Thyroid gland (tissue), 4 donors: Measurements from ENCODE around the gene AMOT. TPM values are rescaled to one million over a fixed set of nuclear protein-coding genes. Genes with fewer than 3 reads are reported as not detected.

Experiments used
- DNase-seq, 2 donors: peaks; one replicate each; pipeline ENCODE4 v3.0.0-alpha.2; 2019
- H3K27ac ChIP-seq, 3 donors: fragments of 200-600 bp; sonication (generic); 1 replicate in 2 of 3; 2 replicates in 1 of 3; pipeline ENCODE4 v1.5.1; 2016 to 2019; ENCODE audit warnings: mild to moderate bottlenecking in 1 of 3, moderate library complexity in 1 of 3
- H3K27me3 ChIP-seq: fragments of 200-600 bp; sonication (generic); one replicate; pipeline ENCODE4 v1.5.1; 2019
- H3K36me3 ChIP-seq, 2 donors: fragments of 200-600 bp; sonication (generic); one replicate each; pipeline ENCODE4 v1.5.1; 2016 to 2019
- H3K4me1 ChIP-seq, 2 donors: fragments of 200-600 bp; sonication (generic); one replicate each; pipeline ENCODE4 v1.5.1; 2017 to 2019
- H3K4me3 ChIP-seq, 3 donors: fragments of 200-600 bp; sonication (generic); replicated peaks in 1 of 3; 1 replicate in 2 of 3; 2 replicates in 1 of 3; pipeline ENCODE4 v1.5.1; 2016; ENCODE audit warnings: mild to moderate bottlenecking in 1 of 3
- H3K9me3 ChIP-seq: fragments of 200-600 bp; sonication (generic); one replicate; pipeline ENCODE4 v1.5.1; 2017
- POLR2A ChIP-seq, 2 donors: fragments of 450-650 bp; IDR thresholded peaks; one replicate each; pipeline ENCODE4 v1.6.1; 2017; ENCODE audit warnings: antibody characterized with exemption in 2 of 2, mild to moderate bottlenecking in 2 of 2, moderate library complexity in 1 of 2
- WGBS, 2 donors: methylation state at CpG; one replicate each; pipeline ENCODE4 v1.1.5; 2017; 5-methylcytosine and 5-hydroxymethylcytosine counted together
- intact Hi-C: fragments of 100-400 bp; cut with DNase I; formaldehyde crosslinking; loops from one replicate; pipeline ENCODE4 v1.15.1; 2023
- total RNA-seq, 4 donors: library from RNA; depleted of rRNA; stranded (reverse); fragments of >200 nt; gene quantifications; one replicate each; pipeline ENCODE4 v1.2.3, GENCODE V29; 2016
- TF ChIP-seq, protein P1 (sequence below), 6 experiments: fragments of 200-600 bp in 3 of 6; fragments of 450-650 bp in 3 of 6; sonication (generic) in 3 of 6; IDR thresholded peaks; one replicate each; pipeline ENCODE4 v1.5.1; 2016 to 2019; ENCODE audit warnings: antibody characterized with exemption in 6 of 6, mild to moderate bottlenecking in 2 of 6, inconsistent platforms in 1 of 6, moderate library complexity in 1 of 6

AMOT gene
- total RNA-seq, 4 donors from 2014 or later: 8.0 to 20.7 (median 14.1) TPM

DNA sequence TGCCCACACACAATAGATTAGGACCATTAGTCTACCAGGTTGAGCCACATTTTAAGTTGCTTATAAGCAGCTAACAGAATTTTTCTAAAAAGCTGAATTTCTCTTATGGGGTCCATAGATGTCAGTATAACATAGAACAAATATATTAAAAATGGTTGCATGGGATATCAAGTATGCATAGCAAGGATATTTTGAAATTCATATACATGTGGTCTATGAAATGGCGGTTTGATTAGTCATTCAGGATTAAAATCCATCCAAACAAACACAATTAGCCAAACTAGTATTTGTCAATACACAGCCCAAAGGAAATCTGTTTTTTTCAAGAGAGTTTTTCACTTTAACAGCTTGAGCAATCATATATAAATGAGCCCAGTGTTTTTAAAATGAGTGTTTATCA lies 33.5 kb upstream of the AMOT start:
- Histone ChIP-seq H3K27ac (no peak overlapping the region), H3K27me3 (no peaks in the 10 kb centered on the region), H3K4me1 (no peaks in the 10 kb centered on the region), H3K36me3 (no peaks in the 10 kb centered on the region), H3K4me3 (no peak overlapping the region), H3K9me3 (no peaks in the 10 kb centered on the region)
- TF ChIP-seq POLR2A (IDR thresholded peaks at IDR 0.05): no peak
- TF ChIP-seq, protein P1, sequence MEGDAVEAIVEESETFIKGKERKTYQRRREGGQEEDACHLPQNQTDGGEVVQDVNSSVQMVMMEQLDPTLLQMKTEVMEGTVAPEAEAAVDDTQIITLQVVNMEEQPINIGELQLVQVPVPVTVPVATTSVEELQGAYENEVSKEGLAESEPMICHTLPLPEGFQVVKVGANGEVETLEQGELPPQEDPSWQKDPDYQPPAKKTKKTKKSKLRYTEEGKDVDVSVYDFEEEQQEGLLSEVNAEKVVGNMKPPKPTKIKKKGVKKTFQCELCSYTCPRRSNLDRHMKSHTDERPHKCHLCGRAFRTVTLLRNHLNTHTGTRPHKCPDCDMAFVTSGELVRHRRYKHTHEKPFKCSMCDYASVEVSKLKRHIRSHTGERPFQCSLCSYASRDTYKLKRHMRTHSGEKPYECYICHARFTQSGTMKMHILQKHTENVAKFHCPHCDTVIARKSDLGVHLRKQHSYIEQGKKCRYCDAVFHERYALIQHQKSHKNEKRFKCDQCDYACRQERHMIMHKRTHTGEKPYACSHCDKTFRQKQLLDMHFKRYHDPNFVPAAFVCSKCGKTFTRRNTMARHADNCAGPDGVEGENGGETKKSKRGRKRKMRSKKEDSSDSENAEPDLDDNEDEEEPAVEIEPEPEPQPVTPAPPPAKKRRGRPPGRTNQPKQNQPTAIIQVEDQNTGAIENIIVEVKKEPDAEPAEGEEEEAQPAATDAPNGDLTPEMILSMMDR (IDR thresholded peaks at IDR 0.05): peak in 1 of 6 experiments; percentile 9
- intact Hi-C loops: no loop called here
- WGBS, 2 donors: 75 to 81% methylated on average over 1 of the region's 1 CpG
- DNase-seq: no peak

DNA sequence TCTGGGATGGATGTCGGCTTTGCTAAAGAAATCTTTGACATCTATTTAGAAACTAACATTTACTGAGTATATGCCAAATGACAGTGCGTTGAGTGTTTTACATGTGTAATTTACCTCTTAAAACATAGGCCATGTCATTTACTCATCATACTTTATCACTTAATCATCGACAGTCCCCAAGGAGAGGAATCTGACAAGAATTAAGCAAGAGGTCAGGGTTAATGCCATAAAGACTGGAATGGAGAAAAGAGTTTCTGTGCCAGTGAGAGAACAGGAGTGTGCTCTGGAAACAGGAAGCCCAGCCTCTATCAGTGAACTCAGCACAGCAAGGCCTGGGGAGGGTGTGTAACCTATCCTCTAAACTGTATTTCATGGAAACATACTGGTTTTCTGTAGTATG lies 28.0 kb upstream of the AMOT start:
- Histone ChIP-seq H3K9me3 (no peaks in the 10 kb centered on the region), H3K27ac (no peak overlapping the region), H3K4me1 (no peaks in the 10 kb centered on the region), H3K27me3 (no peaks in the 10 kb centered on the region), H3K4me3 (no peak overlapping the region), H3K36me3 (no peaks in the 10 kb centered on the region)
- WGBS, 2 donors: 91 to 96% methylated on average over 3 of the region's 3 CpGs
- intact Hi-C loops: no loop called here
- DNase-seq: no peak
- TF ChIP-seq, protein P1 (IDR thresholded peaks at IDR 0.05): no peak
- TF ChIP-seq POLR2A (IDR thresholded peaks at IDR 0.05): no peak

DNA sequence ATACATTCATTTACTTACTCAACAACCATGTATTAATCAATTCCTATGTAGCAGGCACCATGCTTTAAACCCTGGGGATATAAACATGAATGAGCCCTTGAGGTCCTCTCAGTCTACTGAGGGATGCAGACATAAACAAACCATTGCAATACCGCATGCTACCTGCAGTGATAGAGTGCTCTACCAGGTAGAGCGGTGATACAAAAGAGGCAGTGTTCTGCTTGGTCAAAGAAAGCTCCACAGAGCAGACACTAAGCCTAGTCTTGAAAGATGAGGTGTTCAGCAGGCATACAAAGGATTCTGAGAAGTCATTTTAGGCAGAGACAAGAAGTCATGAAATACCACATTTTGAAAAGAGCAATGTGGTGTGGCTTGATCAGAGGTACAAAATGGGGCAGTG lies 26.9 kb upstream of the AMOT start:
- Histone ChIP-seq H3K36me3 (no peaks in the 10 kb centered on the region), H3K4me3 (no peak overlapping the region), H3K9me3 (no peaks in the 10 kb centered on the region), H3K27ac (no peak overlapping the region), H3K4me1 (no peaks in the 10 kb centered on the region), H3K27me3 (no peaks in the 10 kb centered on the region)
- DNase-seq: no peak
- WGBS, 2 donors: 77 to 83% methylated on average over 2 of the region's 2 CpGs
- no peak for TF ChIP-seq POLR2A (IDR thresholded peaks at IDR 0.05)
- TF ChIP-seq, protein P1 (IDR thresholded peaks at IDR 0.05): no peak
- intact Hi-C loops: no loop called here

DNA sequence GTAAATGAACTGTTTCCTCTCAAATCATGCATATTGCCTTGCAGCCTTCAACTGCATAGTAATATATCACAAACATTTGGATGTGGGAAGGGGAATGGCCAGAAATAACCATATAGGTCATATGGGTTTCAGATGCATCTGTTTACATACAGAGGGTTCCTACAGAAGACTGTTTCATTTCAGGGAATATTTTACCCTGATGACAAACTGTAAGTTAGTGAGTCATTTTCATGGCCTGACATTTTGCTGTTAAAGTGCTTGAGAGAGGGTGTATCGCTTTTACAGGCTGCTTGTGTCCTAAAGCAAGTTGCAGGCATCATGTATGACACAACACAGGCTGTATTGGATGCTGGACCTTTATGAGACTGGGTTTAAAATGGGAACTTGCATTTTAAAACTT lies 25.5 kb upstream of the AMOT start:
- no peak for DNase-seq
- Histone ChIP-seq H3K4me3 (no peak overlapping the region), H3K9me3 (no peaks in the 10 kb centered on the region), H3K27ac (no peak overlapping the region), H3K4me1 (no peaks in the 10 kb centered on the region), H3K36me3 (no peaks in the 10 kb centered on the region), H3K27me3 (no peaks in the 10 kb centered on the region)
- intact Hi-C loops: no loop called here
- TF ChIP-seq POLR2A (IDR thresholded peaks at IDR 0.05): no peak
- TF ChIP-seq, protein P1 (IDR thresholded peaks at IDR 0.05): no peak
- 81 to 88% methylated on average over 1 of the region's 1 CpG for WGBS, 2 donors

DNA sequence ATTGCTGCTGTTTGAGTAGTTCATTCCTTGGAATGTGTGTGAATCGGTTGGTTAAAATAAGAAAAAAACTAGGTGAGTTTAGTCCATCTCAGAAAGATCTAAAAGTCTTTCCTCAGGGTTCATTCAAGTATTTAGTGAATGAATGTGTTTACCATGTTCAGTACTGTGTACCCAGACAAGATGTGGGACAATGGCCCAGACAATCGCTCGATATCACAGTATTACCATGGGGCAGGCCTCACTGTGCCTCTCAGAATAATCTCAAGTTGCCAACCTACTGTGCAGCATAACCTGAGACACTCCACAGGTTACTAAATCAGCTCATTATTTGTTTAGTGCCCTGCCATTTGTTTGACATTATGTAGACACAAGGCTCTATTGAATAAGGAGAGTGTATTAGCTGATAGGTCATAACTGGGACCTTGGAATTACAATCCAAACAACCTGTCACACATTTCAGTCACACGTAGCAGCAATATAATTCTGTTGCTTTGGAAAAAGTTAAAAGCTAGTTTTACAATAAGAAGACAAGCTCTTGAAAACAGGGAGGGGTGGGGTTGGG lies 24.9 kb upstream of the AMOT start:
- no peaks in the 10 kb centered on the region for H3K9me3 ChIP-seq
- TF ChIP-seq POLR2A (IDR thresholded peaks at IDR 0.05): no peak
- TF ChIP-seq, protein P1 (IDR thresholded peaks at IDR 0.05): no peak
- no peak overlapping the region for H3K4me3 ChIP-seq
- no peak overlapping the region for H3K27ac ChIP-seq
- H3K27me3 ChIP-seq: no peaks in the 10 kb centered on the region
- DNase-seq: no peak
- intact Hi-C loops: no loop called here
- 82 to 86% methylated on average over 4 of the region's 4 CpGs for WGBS, 2 donors
- no peaks in the 10 kb centered on the region for H3K36me3 ChIP-seq
- no peaks in the 10 kb centered on the region for H3K4me1 ChIP-seq
